Activated CD8-positive, alpha-beta memory T cell treated with anti-CD3 and anti-CD28 coated beads, Interleukin-2, amount 50 U/mL, for 1 hour (primary cell): ENCODE measurements around the gene BCAS1.
"Not testable (repeated sequence)": the region's sequence is repeated elsewhere in the genome, so short reads cannot be mapped to it uniquely, and the experiment has no call there.

Source experiments
- DNase-seq: peaks from one replicate; pipeline ENCODE4 v3.0.0-alpha.2; 2020; ENCODE audit errors: extremely low read depth

BCAS1 gene

DNA sequence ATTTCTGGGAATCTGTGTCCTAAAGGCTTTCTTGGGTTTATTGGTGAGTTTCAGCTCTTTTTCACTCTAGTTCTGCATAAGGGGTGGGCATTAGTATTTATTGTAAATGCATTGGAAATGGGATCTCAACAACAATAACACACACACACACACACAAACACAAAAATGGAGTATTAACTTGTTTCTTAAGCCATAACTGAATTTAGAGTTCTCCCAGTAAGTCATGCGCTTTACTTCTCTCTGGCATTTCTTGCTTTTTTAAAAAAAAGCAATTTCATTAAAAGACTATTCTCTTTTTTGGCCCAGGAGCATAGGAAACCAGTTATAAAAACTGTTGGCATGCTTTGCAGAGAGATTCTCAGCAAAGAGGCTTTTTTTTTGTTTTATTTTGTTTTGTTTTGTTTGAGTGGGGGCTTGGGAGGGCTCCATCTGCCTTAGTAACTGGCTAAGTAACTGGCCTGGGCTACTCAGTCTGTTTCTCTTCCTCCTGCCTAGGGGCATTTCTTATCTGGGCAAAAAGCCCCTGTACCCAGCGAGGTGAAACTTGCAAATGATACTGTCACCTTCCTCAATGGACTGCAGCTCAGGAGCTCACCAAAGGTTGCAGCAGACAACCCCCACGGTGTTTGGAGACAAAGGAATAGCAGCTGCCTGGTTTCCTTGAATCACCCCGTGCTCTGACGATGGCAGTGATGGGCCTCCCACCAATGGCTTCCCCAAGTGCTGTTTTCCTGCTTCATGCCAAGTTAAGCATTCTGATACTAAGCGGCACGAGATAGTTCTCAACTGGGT is 128.5 kb downstream of the BCAS1 start:
- DNase-seq: no peak

GRCh38 chr20:53940907-53941545 is 129.4 kb downstream of the BCAS1 start:
- DNase-seq: no peak

DNA sequence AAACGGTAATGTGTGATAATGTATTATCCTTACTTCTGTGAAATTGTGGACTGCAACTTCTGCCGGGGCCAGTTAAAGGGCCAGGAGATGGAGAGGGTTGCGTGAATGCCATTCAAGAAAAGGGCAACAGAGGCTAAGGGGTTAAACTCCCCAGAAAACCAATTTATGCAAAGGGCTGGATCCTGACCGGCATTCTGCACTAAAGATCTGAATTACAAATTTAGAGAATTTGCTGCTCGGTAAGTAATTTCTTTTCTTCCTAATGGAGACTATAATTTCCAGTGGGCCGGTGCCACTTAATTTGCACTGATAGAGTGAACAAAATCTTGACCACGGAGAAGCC is 130.1 kb downstream of the BCAS1 start:
- DNase-seq: no peak

DNA sequence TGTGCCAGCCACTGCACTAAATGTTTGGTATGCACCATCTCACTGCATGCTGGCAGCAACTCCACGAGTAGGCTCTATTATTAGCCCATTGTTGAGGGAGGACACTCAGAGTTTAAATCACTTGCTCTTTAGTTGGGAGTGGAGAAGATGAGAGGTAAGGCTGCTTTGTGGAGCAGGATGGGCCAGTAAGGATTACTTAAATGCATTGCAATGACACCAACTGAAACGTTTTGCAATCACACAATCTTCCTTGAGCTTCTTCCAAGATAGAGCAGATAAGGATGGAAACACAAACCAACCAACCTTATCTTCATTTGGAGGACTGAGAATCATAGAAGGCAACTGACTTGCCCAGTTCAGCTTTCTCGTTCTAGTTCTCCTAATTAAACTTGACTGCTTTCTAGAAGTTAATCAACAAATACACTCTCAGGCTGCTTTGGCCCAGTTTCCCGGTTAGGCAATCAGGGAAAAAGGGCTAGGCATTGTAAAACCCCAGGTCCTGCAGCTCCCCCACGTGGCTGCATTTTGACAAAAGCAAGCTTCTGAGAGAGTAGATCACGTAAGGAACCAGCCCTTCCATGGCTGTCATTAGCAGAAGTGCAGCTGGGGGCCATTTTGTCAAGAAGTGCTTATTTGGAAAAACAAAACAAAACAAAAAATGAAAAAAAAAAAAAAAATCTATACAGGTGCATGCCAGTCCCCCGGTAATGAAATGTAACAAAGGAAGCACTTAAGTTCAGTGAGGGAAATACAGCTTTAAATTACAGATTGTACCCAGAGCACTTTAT is 130.6 kb downstream of the BCAS1 start:
- DNase-seq: no peak

- DNase-seq: no peak
Observed at GRCh38 chr20:53939190-53939571, 131.2 kb downstream of the BCAS1 start.

- no peak for DNase-seq
Observed at GRCh38 chr20:53938739-53939138, 131.7 kb downstream of the BCAS1 start.

- no peak for DNase-seq
Observed at GRCh38 chr20:53937929-53938367, 132.4 kb downstream of the BCAS1 start.

DNA sequence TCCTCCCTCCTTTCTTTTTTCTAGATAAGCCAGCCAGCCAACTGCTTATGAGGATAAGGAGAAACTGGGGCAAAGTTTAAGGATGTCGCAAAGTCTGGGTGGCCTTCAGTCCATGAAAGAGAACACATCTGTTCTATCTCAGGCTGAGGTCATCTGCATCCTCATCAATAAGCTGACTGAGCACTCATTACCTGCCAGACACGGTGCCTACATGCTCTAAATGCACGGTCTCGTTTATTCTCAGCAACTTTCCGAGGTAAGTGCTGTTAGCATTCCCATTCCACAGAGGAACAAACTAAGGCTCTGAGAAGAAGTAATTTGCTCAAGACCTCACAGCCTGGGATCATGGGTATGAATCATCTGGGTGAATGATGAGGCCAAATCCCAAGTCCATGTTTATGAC is 133.1 kb downstream of the BCAS1 start:
- no peak for DNase-seq

DNA sequence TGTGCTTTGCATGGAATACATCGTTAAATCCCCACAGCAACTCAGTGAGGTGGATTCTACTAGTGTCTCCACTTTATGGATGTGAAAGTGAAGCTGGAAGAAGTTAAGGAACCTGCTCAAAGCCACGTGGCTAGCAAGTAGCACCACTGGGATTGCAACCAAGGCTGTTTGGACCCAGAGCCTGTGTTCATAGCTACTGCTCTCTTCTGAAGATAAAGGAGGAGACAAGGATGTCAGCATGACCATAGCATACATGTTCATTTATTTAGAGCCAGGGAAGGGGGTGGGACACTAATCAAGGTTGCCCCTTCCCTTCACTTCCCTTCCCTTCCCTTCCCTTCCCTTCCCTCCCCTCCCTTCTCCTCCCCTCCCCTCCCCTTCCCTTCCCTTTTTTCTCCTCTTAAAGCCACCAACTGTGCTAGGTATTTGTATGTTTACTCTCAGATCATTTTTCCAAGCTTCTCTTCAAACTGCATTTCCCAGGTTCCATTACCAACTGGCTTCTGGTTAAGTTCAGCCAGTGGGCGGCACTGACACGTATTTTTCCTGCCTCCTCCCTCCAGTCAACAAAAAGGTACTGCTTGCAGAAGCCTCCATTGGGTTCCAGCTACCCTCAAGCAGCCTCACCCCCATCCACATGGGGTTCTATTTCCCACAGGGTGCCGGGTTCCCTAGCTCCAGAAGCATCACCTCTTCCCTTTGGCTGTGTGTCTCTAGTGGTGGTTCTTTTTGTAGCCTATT is 134.9 kb downstream of the BCAS1 start:
- DNase-seq: no peak

- no peak for DNase-seq
Observed at GRCh38 chr20:53934421-53935343, 135.7 kb downstream of the BCAS1 start.

- DNase-seq: no peak
Observed at GRCh38 chr20:53933232-53933846, 137.1 kb downstream of the BCAS1 start.

DNA sequence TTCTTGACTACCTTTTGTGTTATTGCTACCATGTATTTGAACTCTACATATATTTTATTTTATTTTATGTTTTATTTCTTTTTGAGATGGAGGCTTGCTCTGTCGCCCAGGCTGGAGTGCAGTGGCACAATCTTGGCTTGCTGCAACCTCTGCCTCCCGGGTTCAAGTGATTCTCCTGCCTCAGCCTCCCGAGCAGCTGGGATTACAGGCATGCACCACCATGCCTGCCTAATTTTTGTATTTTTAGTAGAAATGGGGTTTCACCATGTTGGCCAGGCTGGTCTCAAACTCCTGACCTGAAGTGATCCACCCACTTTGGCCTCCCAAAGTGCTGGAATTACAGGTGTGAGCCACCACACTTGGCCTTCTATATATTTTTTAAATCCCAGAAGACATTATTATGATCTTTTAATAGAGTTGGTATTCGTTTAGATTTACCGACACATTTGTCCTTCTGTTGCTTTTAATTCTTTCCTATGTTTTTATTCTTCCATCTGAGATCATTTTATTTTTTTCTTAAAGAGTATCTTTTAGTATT is 137.7 kb downstream of the BCAS1 start:
- DNase-seq: not testable (repeated sequence)

DNA sequence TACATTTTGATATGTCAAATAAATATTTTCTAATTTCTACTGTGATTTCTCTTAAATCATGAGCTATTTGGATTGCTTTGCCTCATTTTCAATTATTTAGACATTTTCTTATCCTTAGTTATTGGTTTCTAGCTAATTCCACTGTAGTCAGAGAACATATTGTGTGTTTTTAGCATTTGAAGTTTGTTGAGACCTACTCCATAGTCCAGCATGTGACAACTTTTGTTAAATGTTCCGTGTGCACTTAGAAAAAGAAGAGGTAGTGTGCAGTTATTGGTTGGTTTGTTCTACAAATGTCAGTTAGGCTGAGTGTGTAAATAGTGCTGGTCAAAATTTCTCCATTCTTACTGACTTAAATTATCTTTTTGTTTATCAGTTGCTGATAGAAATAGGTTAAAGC is 138.8 kb downstream of the BCAS1 start:
- DNase-seq: no peak

DNA sequence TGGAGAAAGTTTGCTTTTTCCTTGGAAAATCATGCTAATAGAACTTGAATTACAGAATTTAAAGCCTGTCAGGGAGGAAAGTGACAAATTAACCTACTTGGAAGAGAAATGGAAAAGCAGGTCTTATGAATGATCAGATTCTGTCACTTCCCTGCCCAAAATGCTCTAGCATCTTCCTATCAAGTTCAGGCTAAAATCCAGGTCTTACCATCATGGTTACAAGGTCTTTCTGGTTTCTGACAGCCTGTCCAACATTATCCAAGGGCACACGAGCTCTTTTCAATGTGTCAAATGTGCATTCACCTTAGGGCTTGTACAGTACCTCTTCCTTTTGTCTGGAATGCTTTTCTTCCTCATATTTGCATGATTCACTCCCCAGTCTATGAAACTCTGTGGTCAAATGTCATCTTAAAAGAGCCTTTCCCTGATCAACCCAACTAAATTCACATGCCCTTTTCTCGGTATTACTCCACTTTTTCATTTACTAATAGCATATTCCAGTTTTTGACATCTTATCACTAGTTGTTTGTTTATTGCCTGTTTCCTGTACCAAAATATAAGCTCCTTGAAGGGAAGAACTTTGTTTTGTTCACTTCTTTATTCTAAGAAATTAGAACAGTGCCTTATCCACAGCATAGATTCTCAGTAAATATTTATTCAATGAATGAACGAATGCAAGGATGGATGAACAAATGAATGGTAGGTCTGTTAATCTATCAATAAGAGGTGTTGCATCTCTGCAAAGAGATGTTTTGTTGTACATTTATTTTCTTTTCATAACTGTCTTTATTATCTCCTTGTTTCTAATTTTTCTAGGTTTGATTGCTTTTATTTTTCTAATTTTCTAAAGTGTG is 139.5 kb downstream of the BCAS1 start:
- no peak for DNase-seq

GRCh38 chr20:53929974-53930650 is 140.3 kb downstream of the BCAS1 start:
- DNase-seq: no peak

- DNase-seq: no peak
Observed at GRCh38 chr20:53929399-53929798, 141.0 kb downstream of the BCAS1 start.

DNA sequence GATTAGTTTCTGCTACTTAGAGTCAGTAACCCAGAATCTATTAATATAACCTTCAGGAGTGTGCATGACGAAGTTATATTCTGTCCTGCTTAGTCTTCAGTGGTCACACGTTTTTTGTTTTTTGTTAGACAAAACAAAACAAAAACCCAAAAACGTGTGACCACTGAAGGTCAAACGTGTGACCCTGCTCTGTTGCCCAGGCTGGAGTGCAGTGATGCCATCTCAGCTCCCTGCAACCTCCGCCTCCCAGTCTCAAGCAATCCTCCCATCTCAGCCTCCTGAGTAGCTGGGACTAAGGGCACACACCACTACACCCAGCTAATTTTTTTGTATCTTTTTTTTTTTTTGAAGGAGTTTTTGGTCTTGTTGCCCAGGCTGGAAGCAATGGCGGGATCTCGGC is 142.4 kb downstream of the BCAS1 start:
- DNase-seq: no peak

DNA sequence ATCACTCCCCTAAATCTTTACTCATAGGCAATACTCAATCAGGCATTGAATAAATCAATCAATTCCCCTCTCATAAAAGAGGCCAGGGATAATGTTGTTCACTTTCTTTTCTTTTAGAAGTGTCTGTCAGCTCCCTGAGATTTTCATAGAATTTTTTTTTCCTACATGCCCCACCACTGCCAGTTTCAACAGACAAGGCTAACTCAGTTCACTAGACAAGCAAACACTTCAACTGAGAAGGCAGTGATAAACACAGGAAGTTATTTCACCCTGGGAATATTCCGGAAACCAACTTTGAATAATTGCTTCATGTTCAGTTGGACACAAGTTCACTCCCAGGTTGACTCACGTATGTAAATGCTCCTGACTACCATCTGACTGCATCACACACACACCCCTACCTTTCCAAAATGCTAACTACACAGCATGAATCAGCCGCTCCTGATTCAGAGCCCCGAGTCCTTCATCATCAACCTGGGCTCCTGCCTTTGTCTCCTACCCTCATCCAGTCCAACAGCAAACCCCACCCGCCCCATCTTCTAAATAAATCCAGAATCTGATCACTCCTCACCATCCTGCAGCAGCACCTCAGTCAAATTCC is 143.9 kb downstream of the BCAS1 start:
- no peak for DNase-seq
